Endothelial cell of umbilical vein (primary cell): ENCODE results near the gene TGFBI. TPM values are rescaled to one million over a fixed set of nuclear protein-coding genes. Genes with fewer than 3 reads are reported as not detected.

Experiments used
- BruUV-seq: library from RNA; stranded (reverse); fragments of 400-500 nt; replicated peaks from 2 replicates; lab custom pipeline; 2021; lab: Mats Ljungman, UMichigan
- CTCF ChIA-PET: fragments of 300-600, 350-600 bp; sonication (Branson Sonifier 250); formaldehyde crosslinking; loops from one replicate; lab custom pipeline; 2021; ENCODE audit warnings: antibody characterized with exemption, inconsistent platforms; lab: Charles Lee
- POLR2A ChIA-PET: fragments of 300-600, 350-600 bp; sonication (Branson Sonifier 250); formaldehyde crosslinking; loops from one replicate; lab custom pipeline; 2021; ENCODE audit warnings: antibody characterized with exemption, inconsistent platforms; lab: Charles Lee
- DNase-seq: peaks from one replicate; pipeline ENCODE4 v3.0.0-alpha.2; 2011; ENCODE audit warnings: low read depth, low spot score
- FAIRE-seq: peaks from 2 replicates; lab custom pipeline; 2011; peaks lifted over from hg19 to GRCh38; lab: Jason Lieb, UNC
- H2AFZ ChIP-seq: 2 replicates; pipeline ENCODE4 v1.6.0; 2012; ENCODE audit warnings: low read depth, low read length, control low read depth, inconsistent platforms
- H3K27ac ChIP-seq: 2 replicates; pipeline ENCODE4 v1.5.1; 2011; ENCODE audit warnings: low read depth, mild to moderate bottlenecking, control low read depth, low read length, moderate library complexity; ENCODE audit not compliant: insufficient read depth
- H3K27me3 ChIP-seq, 2 experiments: 2 replicates each; pipeline versions ENCODE4 v1.6.0 to v1.6.1; 2011; ENCODE audit warnings: low read length in 2 of 2, mixed read lengths in 1 of 2; ENCODE audit not compliant: control insufficient read depth in 2 of 2, insufficient read depth in 2 of 2
- H3K36me3 ChIP-seq, 2 experiments: 2 replicates in 1 of 2; 3 replicates in 1 of 2; pipeline ENCODE4 v1.5.1; 2011; ENCODE audit warnings: low read length in 2 of 2, mild to moderate bottlenecking in 1 of 2, moderate library complexity in 1 of 2; ENCODE audit not compliant: control insufficient read depth in 2 of 2, insufficient read depth in 2 of 2; ENCODE audit errors: extremely low read depth in 1 of 2
- H3K4me1 ChIP-seq: 3 replicates; pipeline ENCODE4 v1.5.1; 2011; ENCODE audit warnings: mild to moderate bottlenecking, low read length; ENCODE audit not compliant: control insufficient read depth, insufficient read depth; ENCODE audit errors: extremely low read depth
- H3K4me2 ChIP-seq: 2 replicates; pipeline ENCODE4 v1.6.1; 2011; ENCODE audit warnings: low read length, control low read depth, mixed read lengths; ENCODE audit not compliant: insufficient read depth
- H3K4me3 ChIP-seq, 3 experiments: fragments of 200-600 bp in 1 of 3; sonication (generic), shearing (Covaris generic) in 1 of 3; replicated peaks in 1 of 3; 2 replicates each; pipeline ENCODE4 v1.5.1; 2011 to 2016; ENCODE audit warnings: control low read depth in 3 of 3, low read length in 3 of 3, mild to moderate bottlenecking in 2 of 3, inconsistent platforms in 1 of 3, low read depth in 1 of 3, moderate library complexity in 1 of 3; ENCODE audit not compliant: insufficient read depth in 1 of 3
- H3K79me2 ChIP-seq: 2 replicates; pipeline ENCODE4 v1.6.0; 2012; ENCODE audit warnings: low read length, inconsistent platforms; ENCODE audit not compliant: control insufficient read depth, insufficient read depth
- H3K9ac ChIP-seq: replicated peaks from 2 replicates; pipeline ENCODE3; 2011; ENCODE audit warnings: low read length, control low read depth; ENCODE audit not compliant: insufficient read depth; ENCODE audit errors: extremely low read depth
- H3K9me1 ChIP-seq: replicated peaks from 3 replicates; pipeline ENCODE4 v1.6.0; 2011; ENCODE audit warnings: mild to moderate bottlenecking, low read length; ENCODE audit not compliant: control insufficient read depth, insufficient read depth; ENCODE audit errors: extremely low read depth
- H3K9me3 ChIP-seq: replicated peaks from 2 replicates; pipeline ENCODE4 v1.5.1; 2012; ENCODE audit warnings: low read length, inconsistent platforms; ENCODE audit not compliant: control insufficient read depth, insufficient read depth
- H4K20me1 ChIP-seq: replicated peaks from 2 replicates; pipeline ENCODE3; 2011; ENCODE audit warnings: mild to moderate bottlenecking, low read length; ENCODE audit not compliant: control insufficient read depth, insufficient read depth; ENCODE audit errors: extremely low read depth
- CTCF ChIP-seq, 2 donors: IDR thresholded peaks; 1 replicate in 1 of 2; 2 replicates in 1 of 2; pipeline ENCODE4 v1.5.1; 2011; ENCODE audit warnings: low read length in 2 of 2, mild to moderate bottlenecking in 2 of 2, moderate library complexity in 2 of 2, control low read depth in 1 of 2, inconsistent platforms in 1 of 2, low read depth in 1 of 2; ENCODE audit not compliant: insufficient read depth in 1 of 2; ENCODE audit errors: extremely low read depth in 1 of 2
- EZH2 ChIP-seq: IDR thresholded peaks from 2 replicates; pipeline ENCODE4 v1.6.1; 2012; ENCODE audit warnings: borderline replicate concordance, low read depth, mild to moderate bottlenecking, moderate library complexity, low read length, inconsistent platforms; ENCODE audit not compliant: severe bottlenecking
- FOS ChIP-seq: IDR thresholded peaks from 2 replicates; pipeline ENCODE4 v1.6.1; 2011; ENCODE audit warnings: mild to moderate bottlenecking, low read length, moderate library complexity, borderline replicate concordance; ENCODE audit not compliant: insufficient read depth
- GATA2 ChIP-seq: IDR thresholded peaks from 2 replicates; pipeline ENCODE4 v1.7.0; 2011; ENCODE audit warnings: low read depth, mild to moderate bottlenecking, moderate library complexity, mixed read lengths, low read length; ENCODE audit not compliant: insufficient read length, insufficient read depth
- JUN ChIP-seq: IDR thresholded peaks from 2 replicates; pipeline ENCODE4 v1.6.1; 2011; ENCODE audit warnings: borderline replicate concordance, low read depth; ENCODE audit not compliant: insufficient read length, insufficient read depth
- MAX ChIP-seq: IDR thresholded peaks from 2 replicates; pipeline ENCODE4 v1.6.1; 2011; ENCODE audit not compliant: insufficient read depth, insufficient read length
- MYC ChIP-seq: IDR thresholded peaks from one replicate; pipeline ENCODE4 v1.6.1; 2011; ENCODE audit warnings: mild to moderate bottlenecking, low read depth, low read length
- POLR2A ChIP-seq: IDR thresholded peaks from 2 replicates; pipeline ENCODE4 v1.6.1; 2012; ENCODE audit warnings: low read depth, mild to moderate bottlenecking, control low read depth, low read length
- POLR2AphosphoS5 ChIP-seq: IDR thresholded peaks from 2 replicates; pipeline ENCODE4 v1.6.1; 2012; ENCODE audit warnings: low read depth, mild to moderate bottlenecking, control low read depth, low read length, moderate library complexity; ENCODE audit not compliant: insufficient read depth
- dilution Hi-C: fragments of 300-500 bp; cut with MboI; formaldehyde crosslinking; loops from one replicate; pipeline ENCODE4 v1.15.0; 2019; ENCODE audit warnings: low sequenced_read_pairs; ENCODE audit not compliant: extremely low pct_ligation_motif_present
- intact Hi-C: fragments of 100-400 bp; cut with micrococcal nuclease; formaldehyde crosslinking; loops from one replicate; pipeline ENCODE4 v1.10.0; 2022
- polyA plus RNA-seq, 4 experiments: library from polyadenylated mRNA; depleted of rRNA in 3 of 4; stranded (reverse) in 3 of 4; unstranded in 1 of 4; fragments of >200 nt; gene quantifications; 2 replicates each; pipeline versions ENCODE4 v1.2.1 to v1.2.3, GENCODE V29; 2011 to 2012; ENCODE audit warnings: missing spikeins in 1 of 4
- total RNA-seq: library from RNA; stranded (reverse); gene quantifications from 2 replicates; pipeline ENCODE4 v1.2.3, GENCODE V29; 2021

The TGFBI gene
- total and polyA plus RNA-seq, 2 donors (not counting 3 experiments of a cell fraction or from before 2014, with no cell fraction given): 6.5 to 18.9 TPM

- intact Hi-C loops: no loop called here
- Histone ChIP-seq H4K20me1 (no peaks in the 10 kb centered on the region), H3K9me3 (no peaks in the 10 kb centered on the region), H3K9me1 (no peaks in the 10 kb centered on the region), H3K4me1 (peaks cover 29% of the 10 kb centered on the region), H2AFZ (peak overlapping the region; percentile 25), H3K36me3 (no peaks in the 10 kb centered on the region), H3K27ac (no peak overlapping the region), H3K27me3 (no peaks in the 10 kb centered on the region), H3K4me3 (no peak overlapping the region), H3K9ac (no peak overlapping the region), H3K79me2 (no peaks in the 10 kb centered on the region), H3K4me2 (no peak overlapping the region)
- dilution Hi-C loops: no loop called here
- POLR2A ChIA-PET: no interaction called here
- FAIRE-seq: peak; percentile 46
- CTCF ChIA-PET: interaction anchor here (0.7 to 1.2 kb wide), 3 partner anchors 11 to 81 kb away, joined by 3 read pairs; no protein-coding TSS in a partner anchor
- TF ChIP-seq POLR2AphosphoS5 (no peak), FOS (peak; percentile 55), JUN (no peak), MYC (no peak), POLR2A (no peak)
- peak; percentile 35 for DNase-seq
- BruUV-seq: no TSS peak
Measured at GRCh38 chr5:135999406-136000139, 29.2 kb upstream of the TGFBI start.

- FAIRE-seq: no peak
- Histone ChIP-seq H3K4me1 (peaks cover 24% of the 10 kb centered on the region), H2AFZ (no peak overlapping the region), H4K20me1 (no peaks in the 10 kb centered on the region), H3K27ac (no peak overlapping the region), H3K9ac (no peak overlapping the region), H3K4me3 (no peak overlapping the region), H3K79me2 (no peaks in the 10 kb centered on the region), H3K9me3 (no peaks in the 10 kb centered on the region), H3K36me3 (no peaks in the 10 kb centered on the region), H3K27me3 (no peaks in the 10 kb centered on the region), H3K9me1 (no peaks in the 10 kb centered on the region), H3K4me2 (no peak overlapping the region)
- dilution Hi-C loops: no loop called here
- no peak for DNase-seq
- ChIA-PET POLR2A (no interaction called here), CTCF (interaction anchor here (0.7 to 1.0 kb wide), 2 partner anchors 23 to 81 kb away, joined by 3 read pairs; no protein-coding TSS in a partner anchor)
- no peak for TF ChIP-seq MYC
- TF ChIP-seq GATA2: no peak
- TF ChIP-seq MAX: no peak
- no peak for TF ChIP-seq CTCF (IDR thresholded peaks at IDR 0.05; ENCODE audit: extremely low read depth in 1 of 2, insufficient read depth in 1 of 2, low read depth in 1 of 2, low read length in 2 of 2)
- TF ChIP-seq FOS: no peak
- no peak for TF ChIP-seq JUN
- TF ChIP-seq POLR2A: no peak
- TF ChIP-seq EZH2: no peak
- no peak for TF ChIP-seq POLR2AphosphoS5
- no TSS peak for BruUV-seq
- intact Hi-C loops: no loop called here
Measured at GRCh38 chr5:136000147-136000546, 28.6 kb upstream of the TGFBI start.
